MCF 10A (cell line): ENCODE data around the gene TMEM196. TPM values are rescaled to one million over a fixed set of nuclear protein-coding genes. Genes with fewer than 3 reads are reported as not detected.

Source experiments
- BruUV-seq: library from RNA; stranded (reverse); fragments of 400-500 nt; replicated peaks from 2 replicates; lab custom pipeline; 2021; lab: Mats Ljungman, UMichigan
- CTCF ChIA-PET: fragments of 300-600 bp; sonication (Branson Sonifier 250); formaldehyde crosslinking; extraction: SDS; loops from one replicate; lab custom pipeline; 2021; ENCODE audit warnings: antibody characterized with exemption, inconsistent platforms; lab: Yijun Ruan, JAX
- POLR2A ChIA-PET: fragments of 300-600, 350-650 bp; sonication (Branson Sonifier 250); formaldehyde crosslinking; extraction: SDS; loops from one replicate; lab custom pipeline; 2020; ENCODE audit warnings: antibody characterized with exemption, inconsistent platforms; lab: Yijun Ruan, JAX
- DNase-seq: peaks from one replicate; pipeline ENCODE4 v3.0.0-alpha.2; 2018; ENCODE audit not compliant: unreplicated experiment
- H3K27ac Mint-ChIP-seq: one replicate; pipeline ENCODE4 v1.8.0; 2022; ENCODE audit warnings: mild to moderate bottlenecking, low read depth, mixed read lengths; ENCODE audit not compliant: unreplicated experiment
- H3K27me3 Mint-ChIP-seq: one replicate; pipeline ENCODE4 v1.8.0; 2022; ENCODE audit warnings: mixed read lengths; ENCODE audit not compliant: insufficient read depth, unreplicated experiment
- H3K36me3 Mint-ChIP-seq: one replicate; pipeline ENCODE4 v1.8.0; 2022; ENCODE audit warnings: mild to moderate bottlenecking, moderate library complexity, mixed read lengths; ENCODE audit not compliant: insufficient read depth, unreplicated experiment
- H3K4me1 Mint-ChIP-seq: one replicate; pipeline ENCODE4 v1.8.0; 2022; ENCODE audit warnings: mixed read lengths; ENCODE audit not compliant: insufficient read depth, unreplicated experiment
- H3K4me3 Mint-ChIP-seq: one replicate; pipeline ENCODE4 v1.8.0; 2022; ENCODE audit warnings: mild to moderate bottlenecking, moderate library complexity, mixed read lengths; ENCODE audit not compliant: unreplicated experiment
- H3K9me3 Mint-ChIP-seq: one replicate; pipeline ENCODE4 v1.8.0; 2022; ENCODE audit warnings: mixed read lengths; ENCODE audit not compliant: unreplicated experiment
- intact Hi-C: fragments of 100-400 bp; cut with micrococcal nuclease; formaldehyde crosslinking; loops from 2 replicates; pipeline ENCODE4 v1.14.1; 2022
- total RNA-seq: library from RNA; stranded (reverse); gene quantifications from 2 replicates; pipeline ENCODE4 v1.2.3, GENCODE V29; 2022
- TF ChIP-seq, protein P1 (sequence below): fragments of 200-600 bp; IDR thresholded peaks from one replicate; pipeline ENCODE4 v1.8.0; 2022; ENCODE audit warnings: antibody characterized with exemption, mild to moderate bottlenecking; ENCODE audit not compliant: unreplicated experiment

The TMEM196 gene
- total RNA-seq, 1 experiment from 2014 or later: not detected

- BruUV-seq: no TSS peak
- Mint-ChIP-seq H3K4me1 (no peaks in the 10 kb centered on the region), H3K9me3 (no peaks in the 10 kb centered on the region), H3K27ac (no peak overlapping the region), H3K27me3 (no peaks in the 10 kb centered on the region), H3K4me3 (no peak overlapping the region), H3K36me3 (no peaks in the 10 kb centered on the region)
- intact Hi-C loops: no loop called here
- TF ChIP-seq, protein P1, sequence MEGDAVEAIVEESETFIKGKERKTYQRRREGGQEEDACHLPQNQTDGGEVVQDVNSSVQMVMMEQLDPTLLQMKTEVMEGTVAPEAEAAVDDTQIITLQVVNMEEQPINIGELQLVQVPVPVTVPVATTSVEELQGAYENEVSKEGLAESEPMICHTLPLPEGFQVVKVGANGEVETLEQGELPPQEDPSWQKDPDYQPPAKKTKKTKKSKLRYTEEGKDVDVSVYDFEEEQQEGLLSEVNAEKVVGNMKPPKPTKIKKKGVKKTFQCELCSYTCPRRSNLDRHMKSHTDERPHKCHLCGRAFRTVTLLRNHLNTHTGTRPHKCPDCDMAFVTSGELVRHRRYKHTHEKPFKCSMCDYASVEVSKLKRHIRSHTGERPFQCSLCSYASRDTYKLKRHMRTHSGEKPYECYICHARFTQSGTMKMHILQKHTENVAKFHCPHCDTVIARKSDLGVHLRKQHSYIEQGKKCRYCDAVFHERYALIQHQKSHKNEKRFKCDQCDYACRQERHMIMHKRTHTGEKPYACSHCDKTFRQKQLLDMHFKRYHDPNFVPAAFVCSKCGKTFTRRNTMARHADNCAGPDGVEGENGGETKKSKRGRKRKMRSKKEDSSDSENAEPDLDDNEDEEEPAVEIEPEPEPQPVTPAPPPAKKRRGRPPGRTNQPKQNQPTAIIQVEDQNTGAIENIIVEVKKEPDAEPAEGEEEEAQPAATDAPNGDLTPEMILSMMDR: no peak
- DNase-seq: no peak
- CTCF ChIA-PET: no interaction called here
- POLR2A ChIA-PET: no interaction called here
Observed at GRCh38 chr7:19811386-19811785, 38.0 kb upstream of the TMEM196 start.

GRCh38 chr7:19798986-19799385, 25.6 kb upstream of the TMEM196 start:
- Mint-ChIP-seq H3K4me1 (no peaks in the 10 kb centered on the region), H3K27me3 (no peaks in the 10 kb centered on the region), H3K9me3 (no peaks in the 10 kb centered on the region), H3K4me3 (no peak overlapping the region), H3K36me3 (no peaks in the 10 kb centered on the region), H3K27ac (no peak overlapping the region)
- DNase-seq: no peak
- no TSS peak for BruUV-seq
- TF ChIP-seq, protein P1: no peak
- intact Hi-C loops: no loop called here
- ChIA-PET CTCF (no interaction called here), POLR2A (no interaction called here)

DNA sequence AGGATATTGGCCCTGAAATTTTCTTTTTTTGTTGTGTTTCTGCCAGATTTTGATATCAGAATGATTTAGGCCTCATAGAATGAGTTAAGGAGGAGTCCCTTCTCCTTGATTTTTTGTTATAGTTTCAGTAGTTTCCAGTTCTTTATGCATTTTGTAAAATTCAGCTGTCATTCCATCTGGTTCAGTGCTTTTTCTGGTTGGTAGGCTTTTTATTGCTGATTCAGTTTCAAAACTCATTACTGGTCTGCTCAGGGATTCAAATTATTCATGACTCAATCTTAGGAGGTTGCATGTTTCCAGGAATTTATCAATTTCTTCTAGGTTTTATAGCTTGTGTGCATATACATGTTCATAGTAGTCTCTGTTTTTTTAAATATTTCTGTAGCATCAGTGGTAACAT, 10.1 kb upstream of the TMEM196 start:
- ChIA-PET CTCF (no interaction called here), POLR2A (no interaction called here)
- H3K27ac Mint-ChIP-seq: no peak overlapping the region
- TF ChIP-seq, protein P1: no peak
- H3K27me3 Mint-ChIP-seq: no peaks in the 10 kb centered on the region
- H3K4me1 Mint-ChIP-seq: no peaks in the 10 kb centered on the region
- peaks cover 12% of the 10 kb centered on the region for H3K9me3 Mint-ChIP-seq
- DNase-seq: no peak
- no peak overlapping the region for H3K4me3 Mint-ChIP-seq
- no TSS peak for BruUV-seq
- no peaks in the 10 kb centered on the region for H3K36me3 Mint-ChIP-seq
- intact Hi-C loops: no loop called here

DNA sequence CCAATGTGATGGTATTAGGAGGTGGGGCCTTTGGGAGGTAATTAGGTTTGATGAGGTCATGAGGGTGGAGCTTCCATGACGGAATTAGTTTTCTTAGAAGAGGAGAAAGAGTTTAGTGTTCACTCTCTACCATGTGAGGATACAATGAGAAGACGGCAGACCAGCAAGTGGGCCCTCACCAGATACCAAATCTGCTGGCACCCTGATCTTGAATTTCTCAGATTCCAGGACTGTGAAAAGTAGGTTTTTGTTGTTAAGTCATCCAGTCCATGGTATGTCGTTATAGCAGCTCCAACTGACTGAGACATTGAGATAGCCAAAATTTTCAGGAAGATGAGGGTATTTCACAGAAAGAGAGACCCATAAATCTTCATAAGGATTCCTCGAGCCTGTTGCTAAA, 3.6 kb upstream of the TMEM196 start:
- TF ChIP-seq, protein P1: no peak
- Mint-ChIP-seq H3K4me3 (no peak overlapping the region), H3K27ac (no peak overlapping the region), H3K27me3 (peaks cover 15% of the 10 kb centered on the region), H3K36me3 (no peaks in the 10 kb centered on the region), H3K4me1 (peaks cover 8% of the 10 kb centered on the region), H3K9me3 (no peaks in the 10 kb centered on the region)
- ChIA-PET CTCF (interaction anchor here (0.7 kb wide), 1 partner anchor 299 kb away, joined by 3 read pairs; no protein-coding TSS in a partner anchor), POLR2A (no interaction called here)
- DNase-seq: no peak
- intact Hi-C loops: no loop called here
- no TSS peak for BruUV-seq
